Lung (tissue), 12 donors: Measurements from ENCODE around the gene RREB1. TPM values are rescaled to one million over a fixed set of nuclear protein-coding genes. Genes with fewer than 3 reads are reported as not detected.

Source experiments
- ATAC-seq: fragments of 200-7000 bp; cut with Tn5 transposase; one replicate; pipeline ENCODE4 v1.9.1; 2020; ENCODE audit warnings: moderate number of reproducible peaks; ENCODE audit not compliant: insufficient read depth, low FRiP score
- DNase-seq, 3 donors: peaks; one replicate each; pipeline ENCODE4 v3.0.0-alpha.2; 2013 to 2017
- H3K27ac ChIP-seq, 2 donors: one replicate each; pipeline ENCODE4 v1.5.1; 2013; ENCODE audit warnings: mild to moderate bottlenecking in 2 of 2, moderate library complexity in 2 of 2, control low read depth in 1 of 2, inconsistent platforms in 1 of 2, low read depth in 1 of 2, low read length in 1 of 2
- H3K27me3 ChIP-seq, 3 donors: one replicate each; pipeline ENCODE4 v1.5.1; 2013; ENCODE audit warnings: low read length in 2 of 3; ENCODE audit not compliant: control insufficient read depth in 3 of 3, insufficient read depth in 3 of 3
- H3K36me3 ChIP-seq, 4 donors: one replicate each; pipeline ENCODE4 v1.5.1; 2013; ENCODE audit warnings: low read length in 4 of 4, mild to moderate bottlenecking in 1 of 4, moderate library complexity in 1 of 4; ENCODE audit not compliant: control insufficient read depth in 4 of 4, insufficient read depth in 4 of 4
- H3K4me1 ChIP-seq, 5 donors: one replicate each; pipeline ENCODE4 v1.5.1; 2013; ENCODE audit warnings: low read length in 5 of 5, mild to moderate bottlenecking in 2 of 5, moderate library complexity in 1 of 5; ENCODE audit not compliant: control insufficient read depth in 5 of 5, insufficient read depth in 5 of 5
- H3K4me3 ChIP-seq: one replicate; pipeline ENCODE4 v1.5.1; 2013; ENCODE audit warnings: mild to moderate bottlenecking, control low read depth, moderate library complexity
- H3K9ac ChIP-seq, 2 donors: one replicate each; pipeline ENCODE4 v1.5.1; 2013; ENCODE audit warnings: low read length in 2 of 2, control low read depth in 1 of 2; ENCODE audit not compliant: insufficient read depth in 1 of 2
- H3K9me3 ChIP-seq, 4 donors: one replicate each; pipeline ENCODE4 v1.5.1; 2013; ENCODE audit warnings: low read length in 3 of 4, mild to moderate bottlenecking in 1 of 4, moderate library complexity in 1 of 4; ENCODE audit not compliant: control insufficient read depth in 4 of 4, insufficient read depth in 3 of 4
- CTCF ChIP-seq: IDR thresholded peaks from 2 replicates; pipeline ENCODE4 v1.5.1; 2012; ENCODE audit warnings: mild to moderate bottlenecking; ENCODE audit errors: control extremely low read depth, extremely low read depth
- WGBS, 2 donors: extraction: QIAGEN DNeasy Blood & Tissue Kit; methylation state at CpG; one replicate each; pipeline ENCODE4 v1.1.7; 2013; 5-methylcytosine and 5-hydroxymethylcytosine counted together
- polyA plus RNA-seq, 2 donors: library from polyadenylated mRNA; stranded (reverse); fragments of 200-250 nt; gene quantifications; one replicate each; pipeline ENCODE4 v1.2.1, GENCODE V29; 2013
- total RNA-seq, 2 donors: library from RNA; depleted of rRNA in 1 of 2; stranded (reverse); fragments of >200 nt in 1 of 2; gene quantifications; one replicate each; pipeline ENCODE4 v1.2.1, GENCODE V29; 2014 to 2021
- donor health status: control.
- donor health status: control.
- donor health status: Bipolar disorder and iron deficiency.
- donor health status: healthy.
- donor health status: DM: yes; HTN: yes; CAD: no.

Gene RREB1
- total and polyA plus RNA-seq, 4 donors, result 8.9 to 54.7 (median 31.1) TPM

GRCh38 chr6:7247179-7247456 is 139.4 kb downstream of the RREB1 start:
- H3K27ac ChIP-seq, result no peak overlapping the region
- H3K9ac ChIP-seq, result no peak overlapping the region
- peaks cover 16 to 44% (median 26%) of the 10 kb centered on the region in 4 donors for H3K36me3 ChIP-seq
- no peaks in the 10 kb centered on the region for H3K27me3 ChIP-seq
- 94 to 97% methylated on average over 15 of the region's 15 CpGs for WGBS, 2 donors
- ATAC-seq, result no peak
- peaks cover 0 to 14% (median 9%) of the 10 kb centered on the region in 5 donors for H3K4me1 ChIP-seq
- no peak overlapping the region for H3K4me3 ChIP-seq
- DNase-seq, result no peak
- H3K9me3 ChIP-seq, result no peaks in the 10 kb centered on the region
- TF ChIP-seq CTCF, result no peak

- Histone ChIP-seq H3K9ac (no peak overlapping the region), H3K4me1 (peaks cover 0 to 7% (median 5%) of the 10 kb centered on the region in 5 donors), H3K27me3 (no peaks in the 10 kb centered on the region), H3K9me3 (no peaks in the 10 kb centered on the region), H3K4me3 (no peak overlapping the region), H3K27ac (no peak overlapping the region), H3K36me3 (peaks cover 16 to 49% (median 30%) of the 10 kb centered on the region in 4 donors)
- DNase-seq, result no peak
- no peak for TF ChIP-seq CTCF
- WGBS, 2 donors, result 96 to 97% methylated on average over 13 of the region's 13 CpGs
- ATAC-seq, result no peak
These were observed 140.1 kb downstream of the RREB1 start for GRCh38 chr6:7247828-7248227.

- Histone ChIP-seq H3K27me3 (no peaks in the 10 kb centered on the region), H3K36me3 (peaks cover 16 to 49% (median 30%) of the 10 kb centered on the region in 4 donors), H3K4me3 (no peak overlapping the region), H3K9me3 (no peaks in the 10 kb centered on the region), H3K27ac (no peak overlapping the region), H3K4me1 (peaks cover 0 to 2% (median 0%) of the 10 kb centered on the region in 5 donors), H3K9ac (no peak overlapping the region)
- no peak for ATAC-seq
- DNase-seq, result no peak
- WGBS, 2 donors, result 91 to 97% methylated on average over 2 of the region's 2 CpGs
- no peak for TF ChIP-seq CTCF
These were observed 141.6 kb downstream of the RREB1 start for GRCh38 chr6:7249391-7249790.

- Histone ChIP-seq H3K27me3 (no peaks in the 10 kb centered on the region), H3K36me3 (peaks cover 16 to 46% (median 30%) of the 10 kb centered on the region in 4 donors), H3K4me3 (no peak overlapping the region), H3K9ac (no peak overlapping the region), H3K4me1 (peaks cover 0 to 2% (median 0%) of the 10 kb centered on the region in 5 donors), H3K9me3 (no peaks in the 10 kb centered on the region), H3K27ac (no peak overlapping the region)
- 62 to 67% methylated on average over 7 of the region's 7 CpGs for WGBS, 2 donors
- ATAC-seq (no peak), DNase-seq (no peak)
- TF ChIP-seq CTCF, result no peak
These were observed 142.3 kb downstream of the RREB1 start for GRCh38 chr6:7249946-7250643.
